Medulla oblongata (tissue), 1 donor: ENCODE data around the gene CNTNAP2.

Experiments
- DNase-seq: peaks from one replicate; pipeline ENCODE4 v3.0.0-alpha.2; 2015; ENCODE audit errors: extremely low spot score

Gene CNTNAP2

GRCh38 chr7:148191391-148192065 is 2074.9 kb downstream of the CNTNAP2 start:
- DNase-seq = no peak

GRCh38 chr7:148192491-148192890 is 2075.9 kb downstream of the CNTNAP2 start:
- no peak for DNase-seq

GRCh38 chr7:148201992-148202391 is 2085.4 kb downstream of the CNTNAP2 start:
- no peak for DNase-seq

- DNase-seq = no peak
These were observed 2088.2 kb downstream of the CNTNAP2 start for GRCh38 chr7:148204639-148205304.

- no peak for DNase-seq
These were observed 2093.1 kb downstream of the CNTNAP2 start for GRCh38 chr7:148209643-148210190.

GRCh38 chr7:148210804-148211325 is 2094.3 kb downstream of the CNTNAP2 start:
- DNase-seq = no peak

GRCh38 chr7:148211740-148212151 is 2095.1 kb downstream of the CNTNAP2 start:
- DNase-seq = no peak

GRCh38 chr7:148212731-148213130 is 2096.1 kb downstream of the CNTNAP2 start:
- no peak for DNase-seq

- DNase-seq = no peak
These were observed 2097.5 kb downstream of the CNTNAP2 start for GRCh38 chr7:148214101-148214500.

- no peak for DNase-seq
These were observed 2102.0 kb downstream of the CNTNAP2 start for GRCh38 chr7:148218603-148219002.

- DNase-seq = no peak
These were observed 2106.1 kb downstream of the CNTNAP2 start for GRCh38 chr7:148222721-148223120.

GRCh38 chr7:148223160-148223559 is 2106.6 kb downstream of the CNTNAP2 start:
- DNase-seq = no peak

GRCh38 chr7:148223738-148224137 is 2107.1 kb downstream of the CNTNAP2 start:
- DNase-seq = no peak

- DNase-seq = no peak
These were observed 2113.7 kb downstream of the CNTNAP2 start for GRCh38 chr7:148230296-148230695.

GRCh38 chr7:148230883-148231282 is 2114.3 kb downstream of the CNTNAP2 start:
- no peak for DNase-seq

GRCh38 chr7:148232784-148233183 is 2116.2 kb downstream of the CNTNAP2 start:
- no peak for DNase-seq

- no peak for DNase-seq
These were observed 2118.1 kb downstream of the CNTNAP2 start for GRCh38 chr7:148234715-148235114.

- no peak for DNase-seq
These were observed 2122.2 kb downstream of the CNTNAP2 start for GRCh38 chr7:148238761-148239325.

- DNase-seq = no peak
These were observed 2125.2 kb downstream of the CNTNAP2 start for GRCh38 chr7:148241700-148242293.

- peak; percentile 78 for DNase-seq
These were observed 2125.8 kb downstream of the CNTNAP2 start for GRCh38 chr7:148242294-148242821.

- no peak for DNase-seq
These were observed 2128.8 kb downstream of the CNTNAP2 start for GRCh38 chr7:148245381-148245780.

- DNase-seq = no peak
These were observed 2137.0 kb downstream of the CNTNAP2 start for GRCh38 chr7:148253629-148254028.
